IMR-90 (cell line): Measurements from ENCODE around the gene EXOC4. TPM values are rescaled to one million over a fixed set of nuclear protein-coding genes. Genes with fewer than 3 reads are reported as not detected.

Experiments
- ATAC-seq: fragments of 200-7000 bp; cut with Tn5 transposase; 2 replicates; pipeline ENCODE4 v1.9.1; 2020; ENCODE audit warnings: low read depth, mild to moderate bottlenecking, moderate library complexity
- BruUV-seq: library from RNA; stranded (reverse); fragments of 400-500 nt; replicated peaks from 2 replicates; lab custom pipeline; 2021; lab: Mats Ljungman, UMichigan
- CTCF ChIA-PET: fragments of 300-600 bp; formaldehyde crosslinking; extraction: SDS; loops from one replicate; lab custom pipeline; 2021; ENCODE audit warnings: antibody characterized with exemption; lab: Yijun Ruan, JAX
- POLR2A ChIA-PET: fragments of 300-600 bp; sonication (Branson Sonifier 250); formaldehyde crosslinking; loops from one replicate; lab custom pipeline; 2022; ENCODE audit warnings: antibody characterized with exemption; ENCODE audit not compliant: unreplicated experiment; lab: Charles Lee
- DNase-seq: peaks from one replicate; pipeline ENCODE4 v3.0.0; 2013
- H2AFZ ChIP-seq: replicated peaks from 2 replicates; pipeline ENCODE3; 2013; ENCODE audit warnings: low read length, mild to moderate bottlenecking; ENCODE audit not compliant: poor library complexity
- H2AK5ac ChIP-seq: 2 replicates; pipeline ENCODE4 v1.6.1; 2013; ENCODE audit warnings: low read depth, low read length, inconsistent platforms
- H2AK9ac ChIP-seq: replicated peaks from 2 replicates; pipeline ENCODE3; 2013; ENCODE audit warnings: mild to moderate bottlenecking, low read depth, low read length, moderate library complexity; ENCODE audit not compliant: poor library complexity
- H2BK120ac ChIP-seq: 2 replicates; pipeline ENCODE4 v1.6.1; 2013; ENCODE audit warnings: low read depth, low read length, inconsistent platforms
- H2BK15ac ChIP-seq: 3 replicates; pipeline ENCODE4 v1.6.1; 2013; ENCODE audit warnings: low read depth, low read length, inconsistent platforms
- H2BK20ac ChIP-seq: 2 replicates; pipeline ENCODE4 v1.6.1; 2013; ENCODE audit warnings: low read depth, mild to moderate bottlenecking, inconsistent platforms, low read length, moderate library complexity
- H2BK5ac ChIP-seq: 2 replicates; pipeline ENCODE4 v1.6.1; 2013; ENCODE audit warnings: mild to moderate bottlenecking, low read depth, low read length, inconsistent platforms; ENCODE audit not compliant: poor library complexity, severe bottlenecking
- H3K14ac ChIP-seq: replicated peaks from 2 replicates; pipeline ENCODE4 v1.6.1; 2013; ENCODE audit warnings: low read depth, low read length, inconsistent platforms
- H3K18ac ChIP-seq: 2 replicates; pipeline ENCODE4 v1.6.1; 2013; ENCODE audit warnings: low read depth, low read length, control low read depth
- H3K23ac ChIP-seq: 2 replicates; pipeline ENCODE4 v1.6.1; 2013; ENCODE audit warnings: low read depth, low read length, inconsistent platforms
- H3K27ac ChIP-seq: 2 replicates; pipeline ENCODE4 v1.5.1; 2013; ENCODE audit warnings: mild to moderate bottlenecking, control low read depth, low read length; ENCODE audit not compliant: insufficient read depth
- H3K27me3 ChIP-seq: 2 replicates; pipeline ENCODE4 v1.6.1; 2013; ENCODE audit warnings: low read length; ENCODE audit not compliant: control insufficient read depth, insufficient read depth
- H3K36me3 ChIP-seq: 2 replicates; pipeline ENCODE4 v1.6.1; 2013; ENCODE audit warnings: low read length, mixed read lengths; ENCODE audit not compliant: control insufficient read depth, insufficient read depth
- H3K4ac ChIP-seq: 2 replicates; pipeline ENCODE4 v1.6.1; 2013; ENCODE audit warnings: low read depth, low read length, inconsistent platforms
- H3K4me1 ChIP-seq: 2 replicates; pipeline ENCODE4 v1.6.1; 2013; ENCODE audit warnings: low read length, mixed read lengths; ENCODE audit not compliant: control insufficient read depth, insufficient read depth
- H3K4me2 ChIP-seq: 2 replicates; pipeline ENCODE4 v1.6.1; 2013; ENCODE audit warnings: low read depth, mild to moderate bottlenecking, control low read depth, low read length, moderate library complexity
- H3K4me3 ChIP-seq: 2 replicates; pipeline ENCODE4 v1.5.1; 2013; ENCODE audit warnings: low read depth, mild to moderate bottlenecking, control low read depth, low read length, moderate library complexity; ENCODE audit not compliant: insufficient read depth
- H3K56ac ChIP-seq: 2 replicates; pipeline ENCODE4 v1.6.1; 2013; ENCODE audit warnings: low read length, inconsistent platforms; ENCODE audit not compliant: insufficient read depth; ENCODE audit errors: extremely low read depth
- H3K79me1 ChIP-seq, 2 experiments: 2 replicates each; pipeline ENCODE4 v1.6.1; 2013; ENCODE audit warnings: low read length in 2 of 2, inconsistent platforms in 1 of 2, low read depth in 1 of 2
- H3K9ac ChIP-seq: 2 replicates; pipeline ENCODE4 v1.6.1; 2013; ENCODE audit warnings: low read depth, low read length, control low read depth
- H3K9me1 ChIP-seq: 2 replicates; pipeline ENCODE4 v1.6.1; 2013; ENCODE audit warnings: low read length, inconsistent platforms; ENCODE audit not compliant: insufficient read depth
- H3K9me3 ChIP-seq: 2 replicates; pipeline ENCODE4 v1.6.1; 2013; ENCODE audit warnings: low read length; ENCODE audit not compliant: control insufficient read depth, insufficient read depth
- H4K20me1 ChIP-seq: 2 replicates; pipeline ENCODE4 v1.6.1; 2013; ENCODE audit warnings: low read length, inconsistent platforms; ENCODE audit not compliant: insufficient read depth
- H4K5ac ChIP-seq: 2 replicates; pipeline ENCODE4 v1.6.1; 2013; ENCODE audit warnings: mild to moderate bottlenecking, low read depth, low read length, control low read depth
- H4K8ac ChIP-seq, 2 experiments: 2 replicates each; pipeline ENCODE4 v1.6.1; 2013; ENCODE audit warnings: low read depth in 2 of 2, low read length in 2 of 2, control low read depth in 1 of 2, inconsistent platforms in 1 of 2
- H4K91ac ChIP-seq: 2 replicates; pipeline ENCODE4 v1.6.1; 2013; ENCODE audit warnings: low read depth, low read length, inconsistent platforms; ENCODE audit not compliant: insufficient read depth
- MAFK ChIP-seq: IDR thresholded peaks from 2 replicates; pipeline ENCODE4 v1.6.1; 2012; ENCODE audit warnings: low read depth, low read length, improper control_type of control experiment
- WGBS, 2 experiments: methylation state at CpG; one replicate each; pipeline versions ENCODE4 v1.1.5 to v1.1.7; 2013; ENCODE audit warnings: missing lambda C conversion rate in 2 of 2; ENCODE audit not compliant: insufficient read length in 1 of 2; ENCODE audit errors: extremely low coverage in 2 of 2; 5-methylcytosine and 5-hydroxymethylcytosine counted together
- dilution Hi-C: fragments of 300-500 bp; cut with HindIII; formaldehyde crosslinking; loops from one replicate; pipeline ENCODE4 v1.14.3; 2018; ENCODE audit warnings: low sequenced_read_pairs; ENCODE audit not compliant: unreplicated experiment
- in situ Hi-C: fragments of 300-500 bp; cut with MboI; formaldehyde crosslinking; loops from 3 replicates; pipeline ENCODE4 v1.14.3; 2019; ENCODE audit warnings: low sequenced_read_pairs, inconsistent platforms, mixed read lengths
- intact Hi-C: fragments of 100-400 bp; cut with micrococcal nuclease; formaldehyde crosslinking; loops from 2 replicates; pipeline ENCODE4 v1.10.0; 2022
- polyA plus RNA-seq, 3 experiments: library from polyadenylated mRNA; depleted of rRNA; stranded (reverse); fragments of >200 nt; gene quantifications; 2 replicates each; pipeline ENCODE4 v1.2.3, GENCODE V29; 2012; ENCODE audit warnings: low replicate concordance in 1 of 3
- total RNA-seq: library from RNA; depleted of rRNA; stranded (reverse); fragments of >200 nt; gene quantifications from 2 replicates; pipeline ENCODE4 v1.2.3, GENCODE V29; 2012
- TF ChIP-seq, protein P1 (sequence below): fragments of 150-350 bp; IDR thresholded peaks from 2 replicates; pipeline ENCODE4 v1.6.1; 2017; ENCODE audit warnings: mild to moderate bottlenecking, antibody characterized with exemption, low read length, low read depth

The EXOC4 gene
- total and polyA plus RNA-seq, 2 of the 4 experiments (the other 2 are of a cell fraction), result 25.4 to 94.6 TPM

DNA sequence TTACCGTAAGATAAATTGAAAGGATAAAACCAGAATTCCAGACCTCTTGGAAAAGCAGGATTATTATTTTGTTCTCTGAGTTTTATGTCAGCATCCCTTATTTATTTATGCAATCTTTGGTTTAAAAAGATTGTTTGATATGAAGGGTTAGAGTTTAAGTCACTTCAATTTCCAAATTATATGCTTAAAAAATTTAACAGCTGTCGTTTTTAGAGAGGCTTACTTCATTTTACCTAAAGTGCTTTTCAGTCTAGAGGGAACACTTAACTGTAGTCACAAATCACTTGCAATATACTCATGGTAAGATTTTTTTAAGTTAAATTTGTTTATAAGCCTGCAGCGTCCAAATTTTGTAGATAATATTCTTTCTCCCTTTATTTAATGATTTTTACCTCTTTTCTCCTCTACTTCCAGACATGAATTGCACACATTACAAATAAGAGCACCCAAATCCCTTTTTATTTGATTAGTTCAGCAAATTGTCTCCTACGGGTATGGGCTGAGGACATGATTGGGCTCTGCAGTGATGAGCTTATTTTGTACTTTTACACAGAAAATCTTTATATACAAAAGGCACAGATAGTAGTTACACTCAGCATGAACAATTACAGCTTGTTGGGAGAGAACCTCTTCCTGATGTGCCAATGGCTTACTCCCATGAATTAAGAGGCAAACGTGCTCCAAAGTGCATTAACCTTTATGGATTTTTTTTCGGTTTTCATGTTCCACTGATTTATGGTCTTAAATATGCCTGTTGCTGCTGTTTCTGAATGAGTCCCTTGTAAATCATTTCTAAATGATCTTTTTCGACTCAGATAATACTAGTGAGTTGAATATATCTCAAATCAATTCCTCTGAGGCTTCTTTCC, 555.0 kb downstream of the EXOC4 start:
- H2BK120ac ChIP-seq, result no peak overlapping the region
- no peaks in the 10 kb centered on the region for H3K36me3 ChIP-seq
- no peak overlapping the region for H2BK15ac ChIP-seq
- no peaks in the 10 kb centered on the region for H3K79me1 ChIP-seq
- H3K27ac ChIP-seq, result no peak overlapping the region
- H3K9me1 ChIP-seq, result no peaks in the 10 kb centered on the region; the same call in 1 of the 2 replicates
- dilution Hi-C loops, result no loop called here
- no peak for ATAC-seq
- H3K23ac ChIP-seq, result no peak overlapping the region
- ChIA-PET CTCF (interaction anchor here (0.7 kb wide), 2 partner anchors 159 to 431 kb away, joined by 3 to 6 read pairs; no protein-coding TSS in a partner anchor), POLR2A (no interaction called here)
- H3K18ac ChIP-seq, result no peak overlapping the region
- H4K5ac ChIP-seq, result no peak overlapping the region
- H3K4ac ChIP-seq, result no peak overlapping the region
- no peak overlapping the region for H2BK20ac ChIP-seq
- H3K4me3 ChIP-seq, result no peak overlapping the region
- no CpG with 5 or more reads among the region's 7 CpGs for WGBS, 2 experiments
- H4K8ac ChIP-seq, result no peak overlapping the region
- in situ Hi-C loops, result no loop called here
- H3K56ac ChIP-seq, result no peak overlapping the region
- H2AK5ac ChIP-seq, result no peak overlapping the region
- no peak overlapping the region for H3K14ac ChIP-seq
- no peak for DNase-seq
- peak; percentile 28; the same call in 1 of the 2 replicates for TF ChIP-seq MAFK
- TF ChIP-seq, protein P1, sequence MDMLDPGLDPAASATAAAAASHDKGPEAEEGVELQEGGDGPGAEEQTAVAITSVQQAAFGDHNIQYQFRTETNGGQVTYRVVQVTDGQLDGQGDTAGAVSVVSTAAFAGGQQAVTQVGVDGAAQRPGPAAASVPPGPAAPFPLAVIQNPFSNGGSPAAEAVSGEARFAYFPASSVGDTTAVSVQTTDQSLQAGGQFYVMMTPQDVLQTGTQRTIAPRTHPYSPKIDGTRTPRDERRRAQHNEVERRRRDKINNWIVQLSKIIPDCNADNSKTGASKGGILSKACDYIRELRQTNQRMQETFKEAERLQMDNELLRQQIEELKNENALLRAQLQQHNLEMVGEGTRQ, result no peak
- H3K9me3 ChIP-seq, result no peaks in the 10 kb centered on the region
- H3K9ac ChIP-seq, result no peak overlapping the region
- no peaks in the 10 kb centered on the region for H4K20me1 ChIP-seq
- H2AFZ ChIP-seq, result no peak overlapping the region
- intact Hi-C loops, result no loop called here
- BruUV-seq, result no TSS peak
- no peaks in the 10 kb centered on the region for H3K27me3 ChIP-seq
- H4K91ac ChIP-seq, result no peak overlapping the region
- H3K4me2 ChIP-seq, result no peak overlapping the region
- H2AK9ac ChIP-seq, result no peak overlapping the region
- H2BK5ac ChIP-seq, result no peak overlapping the region
- H3K4me1 ChIP-seq, result no peaks in the 10 kb centered on the region
